ENCODE data around the gene SCIN.

Gene SCIN

GRCh38 chr7:12570168-12570533 is 369 bp upstream of the SCIN start:
- no peak for DNase-seq

DNA sequence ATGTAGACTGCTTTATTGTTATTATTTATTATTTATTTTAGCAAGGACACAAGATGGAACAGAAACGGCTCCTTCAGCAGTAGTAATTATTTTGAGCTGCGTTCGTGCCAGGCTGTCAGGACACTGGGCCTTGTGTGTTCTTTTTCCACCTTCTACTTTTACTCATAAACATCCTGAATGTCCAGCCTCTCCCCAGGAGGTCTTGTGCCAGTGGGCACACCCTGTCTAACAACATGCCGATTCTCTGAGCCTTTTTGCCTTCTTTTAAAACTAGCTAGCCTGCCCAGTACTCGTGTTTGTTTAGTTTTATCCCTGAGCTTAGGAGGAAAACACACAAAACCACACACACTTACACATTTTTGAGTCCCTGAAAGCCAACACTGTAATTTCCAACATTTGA is 1.2 kb downstream of the SCIN start:
- DNase-seq, result no peak

DNA sequence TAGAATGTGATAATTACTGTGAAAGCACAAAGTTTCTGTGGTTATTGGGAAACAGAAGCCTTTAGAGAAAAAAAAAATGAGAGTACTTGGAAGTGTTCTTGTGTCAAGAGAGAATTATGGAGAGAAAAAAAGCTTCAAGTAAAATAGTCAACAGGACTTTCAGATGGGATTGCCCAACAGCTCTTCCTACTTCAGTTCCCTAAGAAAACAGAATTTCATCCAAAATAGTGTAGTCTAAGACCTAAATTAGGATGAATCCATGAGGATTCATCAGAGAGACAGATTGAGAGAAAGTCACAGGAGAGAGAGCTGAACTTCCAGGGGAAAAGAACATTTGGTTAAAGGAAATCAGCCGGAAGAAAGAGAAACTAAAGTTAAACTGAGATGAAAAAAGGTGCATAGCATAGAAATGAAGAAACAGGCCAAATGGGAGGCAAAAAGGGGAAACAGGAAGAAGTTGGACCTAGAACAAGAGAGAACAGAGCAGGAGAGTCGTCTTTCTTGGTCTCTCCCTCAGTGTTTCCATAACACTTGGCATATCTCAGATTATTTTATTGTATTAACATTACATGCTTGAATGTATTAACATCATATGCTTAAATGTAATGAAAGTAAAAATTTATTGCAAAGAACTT is 2.5 kb downstream of the SCIN start:
- no peak for DNase-seq

DNA sequence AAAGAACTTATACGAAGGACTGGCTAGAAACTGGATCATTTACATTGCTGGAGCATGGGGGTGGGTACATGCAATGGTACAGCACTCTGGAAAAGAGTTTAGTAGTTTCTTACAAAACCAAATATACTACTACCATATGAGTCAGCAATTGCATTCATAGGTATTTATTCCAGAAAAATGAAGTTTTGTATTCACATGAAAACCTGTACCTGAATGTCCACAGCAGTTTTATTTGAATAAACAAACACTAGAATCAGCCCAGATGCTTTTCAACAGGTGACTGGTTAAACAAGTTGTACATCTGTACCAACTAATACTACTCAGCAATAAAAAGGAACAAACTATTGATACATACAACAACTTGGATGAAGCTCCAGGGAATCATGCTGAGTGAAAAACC is 3.4 kb downstream of the SCIN start:
- DNase-seq, result no peak

GRCh38 chr7:12578930-12579640 is 8.6 kb downstream of the SCIN start:
- no peak for DNase-seq

DNA sequence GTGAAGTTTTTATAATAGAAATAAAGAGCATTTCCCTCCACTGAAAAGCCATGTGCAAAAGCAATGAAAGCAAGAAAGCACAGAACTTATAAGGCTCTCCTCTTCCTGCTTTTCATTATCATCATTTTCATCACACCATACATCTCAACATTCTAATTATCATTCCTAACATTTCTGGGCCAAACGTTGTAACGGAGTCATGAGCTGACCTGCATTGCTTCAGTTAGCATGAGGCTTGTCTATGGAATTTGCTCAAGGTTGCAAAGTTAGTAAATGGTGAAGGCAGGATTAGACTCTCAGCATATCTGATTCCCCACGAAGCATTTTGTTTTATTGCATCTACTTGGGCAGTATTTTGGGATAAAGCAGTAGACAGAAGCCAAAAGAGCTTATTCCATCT is 11.4 kb downstream of the SCIN start:
- no peak for DNase-seq

DNA sequence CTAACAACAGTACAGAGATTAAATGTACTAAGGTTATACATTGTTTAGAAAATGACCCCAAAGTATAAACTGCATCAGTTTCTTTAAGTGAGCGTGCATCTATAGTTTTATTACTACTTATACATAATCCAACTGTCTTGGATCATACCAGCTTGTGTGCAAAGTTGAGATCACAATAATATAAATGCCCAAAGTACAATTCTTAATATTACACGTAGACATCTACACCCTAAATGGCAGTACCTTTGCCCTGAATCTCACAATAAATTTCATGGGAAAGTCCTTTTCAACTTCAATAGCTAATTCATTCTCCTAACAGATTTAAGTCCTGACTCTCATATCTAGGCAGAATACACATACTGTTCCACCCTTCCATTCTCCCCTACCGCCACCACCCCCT is 11.8 kb downstream of the SCIN start:
- DNase-seq, result no peak

DNA sequence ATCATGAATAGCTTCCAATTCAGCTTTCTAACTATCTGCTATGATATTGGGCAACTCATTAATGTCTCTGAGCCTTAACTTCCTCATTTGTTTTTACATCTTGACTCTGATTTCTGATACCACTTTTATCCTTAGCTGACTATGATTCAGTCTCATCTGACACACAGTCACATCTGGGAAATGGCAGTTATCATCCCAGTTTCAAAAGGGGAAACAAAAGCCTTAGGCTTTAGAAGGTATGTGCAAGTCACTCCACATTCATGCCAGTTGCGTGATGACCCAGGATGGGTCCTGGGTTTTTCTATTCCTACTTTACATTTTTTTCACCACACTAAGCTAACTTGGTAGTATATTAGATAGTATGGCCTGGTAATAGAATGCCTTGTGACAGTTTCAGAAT is 12.7 kb downstream of the SCIN start:
- no peak for DNase-seq

DNA sequence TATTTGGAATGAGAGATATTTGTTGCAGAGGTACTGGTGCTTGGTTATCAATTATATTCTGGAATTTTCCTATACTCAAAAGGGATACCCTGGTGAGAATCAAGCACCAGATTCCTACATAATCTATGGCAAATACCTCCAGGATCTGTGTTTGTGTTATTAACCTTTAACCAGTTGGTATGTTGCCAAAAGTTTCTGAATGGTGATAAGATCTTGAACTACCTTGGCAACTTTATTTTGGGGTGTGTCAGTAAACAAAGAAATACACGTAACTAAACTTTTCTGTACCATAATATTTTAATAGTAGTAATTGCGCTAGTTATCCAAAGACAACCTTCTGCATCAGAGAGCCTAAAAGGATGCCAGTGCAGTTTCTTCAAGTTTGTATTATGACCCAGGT is 13.4 kb downstream of the SCIN start:
- no peak for DNase-seq

GRCh38 chr7:12584930-12585329 is 14.4 kb downstream of the SCIN start:
- no peak for DNase-seq

DNA sequence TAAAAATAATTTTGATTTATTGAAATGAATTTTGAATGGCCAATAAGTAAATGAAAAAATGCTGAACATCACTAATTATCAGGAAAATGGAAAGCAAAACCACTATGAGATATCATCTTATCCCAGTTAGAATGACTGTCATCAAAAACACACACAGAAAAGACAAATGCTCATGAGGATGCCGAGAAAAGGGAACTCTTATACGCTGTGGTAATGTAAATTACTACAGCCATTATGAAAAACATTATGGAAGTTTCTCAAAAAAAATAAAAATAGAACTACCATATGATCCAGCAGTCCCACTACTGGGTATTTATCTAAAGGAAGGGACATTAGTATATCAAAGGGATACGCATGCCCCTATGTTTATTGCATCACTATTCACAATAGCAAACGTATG is 15.8 kb downstream of the SCIN start:
- no peak for DNase-seq

DNA sequence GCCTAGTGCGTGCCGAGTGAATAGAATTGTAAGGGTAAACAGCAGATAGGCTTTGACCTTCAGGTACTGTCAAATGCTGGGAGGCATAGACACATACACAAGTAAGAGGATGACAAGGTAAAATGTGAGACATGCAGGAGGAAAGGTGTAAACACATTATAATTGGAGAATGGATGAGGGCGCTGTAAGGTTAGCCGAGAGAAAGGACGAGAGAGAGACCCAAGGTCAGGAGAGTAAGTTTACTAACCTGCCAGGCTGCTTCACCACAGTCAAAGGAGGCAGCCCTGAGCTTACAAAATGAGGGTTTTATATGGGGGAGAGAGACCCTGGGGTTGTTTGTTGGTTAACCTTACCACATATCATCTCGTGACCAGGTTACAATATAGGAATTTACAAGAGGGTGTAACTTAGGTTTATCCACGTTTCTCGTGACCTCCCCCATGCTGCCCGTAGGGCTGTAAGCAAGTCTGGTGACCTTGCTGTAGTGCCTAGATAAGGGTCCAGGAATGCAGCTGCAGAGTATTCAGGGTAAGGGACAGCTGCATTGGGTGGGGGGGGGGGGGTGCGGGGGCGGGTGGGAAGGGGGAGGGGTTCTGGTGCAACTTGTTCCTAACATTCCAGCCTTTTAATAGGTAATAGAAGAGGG is 17.9 kb downstream of the SCIN start:
- DNase-seq, result no peak

DNA sequence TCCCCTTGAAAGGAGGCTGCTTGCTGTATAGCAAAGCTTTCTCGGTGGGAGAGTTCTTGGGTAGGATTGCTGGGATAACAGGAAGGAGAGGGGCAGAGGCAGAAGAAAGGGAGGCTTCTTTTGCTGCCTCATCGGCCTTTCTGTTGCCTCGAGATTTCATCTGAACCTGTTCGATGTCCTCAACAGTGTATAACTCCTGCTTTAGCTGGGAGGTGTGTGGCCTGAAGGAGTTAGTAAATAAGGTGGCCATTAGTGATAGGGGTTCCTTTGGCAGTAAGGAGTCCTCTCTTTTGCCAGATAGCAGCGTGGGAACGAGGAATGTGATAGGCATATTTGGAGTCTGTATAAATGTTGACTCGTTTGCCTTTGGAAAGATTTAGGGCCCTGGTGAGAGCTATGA is 20.0 kb downstream of the SCIN start:
- DNase-seq, result no peak

DNA sequence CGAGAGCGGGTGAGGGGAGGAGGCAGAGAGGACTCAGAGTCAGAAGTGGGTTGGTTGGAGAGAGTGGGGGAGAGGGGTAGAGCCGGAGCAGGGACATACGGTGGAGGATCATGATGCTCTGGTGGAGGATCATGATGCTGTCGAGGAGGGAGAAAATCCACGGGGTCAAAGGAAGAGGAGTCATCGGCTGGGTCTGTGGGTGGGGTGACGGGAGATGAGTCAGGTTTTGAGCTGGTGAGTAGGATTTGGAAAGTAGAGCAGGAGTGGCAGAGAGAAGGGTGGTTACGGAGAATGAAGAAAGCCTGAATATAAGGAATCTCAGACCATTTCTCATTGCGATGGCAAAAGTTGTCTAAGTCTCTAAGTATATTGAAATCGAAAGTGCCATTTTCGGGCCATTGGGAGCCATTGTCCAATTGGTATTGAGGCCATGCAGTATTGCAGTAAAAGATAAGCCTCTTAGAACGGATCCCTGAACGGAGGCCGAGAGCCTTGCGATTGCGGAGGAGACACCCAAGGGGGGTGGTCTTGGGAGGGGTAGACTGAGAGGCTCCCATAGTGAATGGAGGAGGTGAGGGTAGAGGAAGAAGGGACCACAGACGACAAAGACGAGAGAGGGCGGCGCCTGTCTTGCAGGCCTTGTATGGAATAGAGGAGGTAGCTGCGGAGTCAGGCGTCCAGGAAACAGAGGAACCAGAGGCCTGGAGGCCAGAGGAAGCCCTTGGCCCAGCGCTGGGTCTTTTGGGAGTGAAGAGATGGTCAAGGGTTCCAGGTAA is 23.8 kb downstream of the SCIN start:
- no peak for DNase-seq

DNA sequence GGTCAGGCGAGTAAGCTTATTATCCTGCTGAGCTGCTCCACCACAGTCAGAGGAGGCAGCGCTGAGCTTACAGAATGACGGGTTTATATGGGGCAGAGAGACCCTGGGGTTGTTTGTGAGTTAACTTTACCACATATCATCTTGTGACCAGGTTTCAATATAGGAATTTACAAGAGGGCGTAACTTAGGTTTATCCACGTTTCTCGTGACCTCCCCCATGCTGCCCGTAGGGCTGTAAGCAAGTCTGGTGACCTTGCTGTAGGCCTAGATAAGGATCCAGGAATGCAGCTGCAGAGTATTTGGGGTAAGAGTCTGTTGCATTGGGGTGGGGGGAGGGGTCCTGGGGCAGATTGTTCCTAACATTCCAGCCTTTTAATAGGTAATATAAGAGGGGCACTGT is 24.6 kb downstream of the SCIN start:
- no peak for DNase-seq

DNA sequence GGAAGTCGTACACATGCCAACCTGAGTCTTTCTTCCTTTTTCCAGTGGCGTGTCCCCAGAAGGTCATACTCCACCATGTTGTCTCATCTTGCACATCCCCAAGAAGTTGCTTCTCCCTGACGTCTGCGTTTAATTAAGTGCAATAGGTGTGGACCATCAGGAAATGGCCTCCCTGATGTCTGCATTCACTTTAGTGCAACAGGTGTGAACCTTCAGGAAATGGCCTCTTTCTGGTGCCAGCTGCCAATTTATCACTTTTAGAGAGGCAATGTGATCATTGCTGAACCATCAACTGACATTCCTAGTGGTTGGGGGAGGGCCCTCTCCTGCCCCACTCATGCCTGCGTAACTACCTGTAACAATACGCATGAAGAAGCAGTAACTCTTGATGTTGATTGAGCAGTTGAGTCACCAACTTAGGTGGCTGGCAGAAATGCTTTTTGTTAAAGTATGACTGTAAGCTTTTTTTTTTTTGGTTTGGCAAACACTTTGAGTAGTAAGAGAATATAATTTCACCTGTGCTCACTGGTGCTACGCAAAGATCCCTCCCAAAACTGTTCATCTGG is 25.8 kb downstream of the SCIN start:
- DNase-seq, result no peak

- DNase-seq, result no peak
Measured at GRCh38 chr7:12601302-12601869, 30.9 kb downstream of the SCIN start.

DNA sequence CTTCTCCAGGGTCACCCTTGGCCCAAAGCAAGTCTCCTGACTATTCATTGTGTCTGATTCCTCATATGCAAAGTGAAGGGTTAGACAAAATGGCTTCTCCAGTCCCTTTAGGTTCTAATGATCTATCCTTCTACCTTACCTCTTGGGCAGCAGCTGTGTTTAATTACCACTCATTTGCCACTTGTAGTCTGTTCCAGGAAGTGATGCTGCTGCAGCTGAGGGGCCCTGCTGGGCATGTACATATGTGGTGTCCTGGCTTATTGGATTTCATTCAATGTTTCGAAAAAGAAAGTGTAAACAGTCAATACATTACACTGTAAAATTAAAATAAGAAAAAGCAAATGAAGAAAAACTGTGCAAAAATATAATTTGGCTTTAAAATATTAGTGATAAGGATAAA is 36.6 kb downstream of the SCIN start:
- DNase-seq, result peak; percentile 86

DNA sequence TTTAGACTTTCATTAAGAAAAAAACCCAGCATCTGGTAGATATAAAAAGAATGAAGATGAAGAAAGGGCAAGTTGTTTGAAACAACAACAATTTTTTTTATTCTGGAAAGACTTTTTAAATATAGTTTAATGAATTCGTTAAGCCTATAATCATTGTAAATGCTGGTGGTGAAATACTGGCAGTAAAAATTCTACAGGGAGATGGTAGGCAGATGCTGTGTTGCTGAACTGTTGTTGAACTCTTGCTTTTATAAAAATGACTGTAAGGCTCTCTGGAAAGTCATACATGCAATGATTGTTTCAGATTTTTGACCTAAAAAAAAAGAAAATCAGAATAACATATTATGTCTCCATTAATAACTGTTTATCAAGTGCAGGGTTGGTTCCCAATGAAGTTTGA is 39.0 kb downstream of the SCIN start:
- DNase-seq, result no peak

- no peak for DNase-seq
Measured at GRCh38 chr7:12610899-12611298, 40.4 kb downstream of the SCIN start.

- no peak for DNase-seq
Measured at GRCh38 chr7:12612622-12613021, 42.1 kb downstream of the SCIN start.

DNA sequence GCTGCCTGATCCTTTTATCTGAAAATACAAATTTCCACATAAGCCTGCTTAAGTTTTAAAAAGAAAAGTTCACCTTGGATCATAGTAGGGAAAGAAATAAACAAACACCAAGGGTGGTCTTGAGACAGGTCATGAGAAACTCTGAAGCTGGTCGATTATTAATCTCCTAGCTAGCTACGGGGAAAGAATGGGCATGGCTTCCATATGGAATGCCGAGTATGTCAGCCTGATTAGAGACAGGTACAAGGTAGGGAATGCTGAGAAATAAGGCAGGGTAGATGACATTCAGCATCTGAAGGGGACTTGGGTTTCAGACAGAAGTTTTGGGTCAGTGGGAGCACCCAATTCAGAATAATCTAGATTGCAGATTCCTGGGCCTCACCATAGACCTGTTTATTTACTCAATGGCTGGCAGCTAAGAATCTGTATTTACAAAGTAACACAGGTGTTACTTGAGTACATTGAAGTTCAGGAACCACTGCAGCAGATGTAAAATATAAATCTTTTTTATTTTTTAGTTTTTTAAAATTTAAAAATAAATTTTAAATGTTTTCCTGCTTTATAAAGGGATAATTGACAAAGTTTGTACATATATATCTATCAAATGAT is 49.0 kb downstream of the SCIN start:
- DNase-seq, result no peak

DNA sequence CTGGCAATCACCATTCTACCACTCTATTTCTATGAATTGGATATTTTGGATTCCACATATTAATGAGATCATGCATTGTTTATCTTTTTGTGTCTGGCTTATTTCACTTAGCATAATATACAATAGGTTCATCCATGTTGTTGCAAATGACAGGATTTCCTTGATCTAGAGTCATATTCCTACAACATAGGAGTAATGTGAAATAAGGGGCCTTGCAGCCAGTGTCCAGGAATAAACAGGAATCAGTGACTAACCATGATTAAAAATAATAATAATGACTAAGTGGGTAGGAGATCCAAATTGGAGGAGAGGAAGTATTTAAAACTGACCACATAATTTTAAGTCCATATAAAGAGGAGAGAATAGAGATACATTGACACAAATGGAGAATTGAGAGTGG is 49.9 kb downstream of the SCIN start:
- no peak for DNase-seq

All from NCI-H1436 (cell line).